Eye (tissue), 1 donor: ENCODE measurements around the gene ST13.
A peak's percentile ranks its signal among the peaks of the same experiment; 100 is the strongest.
"Not testable (repeated sequence)": the region's sequence is repeated elsewhere in the genome, so short reads cannot be mapped to it uniquely, and the experiment has no call there.

Source experiments
- DNase-seq: peaks from one replicate; pipeline ENCODE4 v3.0.0-alpha.2; 2015

Gene ST13

GRCh38 chr22:40834619-40835018 is 21.8 kb downstream of the ST13 start:
- DNase-seq, result no peak

- no peak for DNase-seq
These were observed 27.3 kb downstream of the ST13 start for GRCh38 chr22:40829131-40829530.

GRCh38 chr22:40826984-40827741 is 29.3 kb downstream of the ST13 start:
- no peak for DNase-seq

DNA sequence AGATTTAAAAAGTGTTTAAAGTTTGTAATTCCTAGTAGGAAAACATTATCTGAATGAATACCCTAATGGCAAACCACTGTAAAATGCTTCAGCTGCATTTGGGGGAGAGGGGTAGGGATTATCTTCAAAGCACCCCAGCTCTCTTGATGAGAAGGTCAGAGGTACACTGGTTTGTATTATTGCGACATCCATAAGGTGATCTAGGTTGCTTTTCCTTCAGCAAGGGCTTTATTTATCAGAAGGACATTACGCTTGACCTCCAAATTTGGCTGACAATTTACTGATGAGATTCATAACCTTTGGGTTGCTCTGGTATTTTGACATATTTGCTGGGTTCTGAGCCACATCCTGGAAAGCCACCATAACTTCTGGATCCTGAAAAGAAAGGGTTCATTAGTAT is 30.1 kb downstream of the ST13 start:
- not testable (repeated sequence) for DNase-seq

DNA sequence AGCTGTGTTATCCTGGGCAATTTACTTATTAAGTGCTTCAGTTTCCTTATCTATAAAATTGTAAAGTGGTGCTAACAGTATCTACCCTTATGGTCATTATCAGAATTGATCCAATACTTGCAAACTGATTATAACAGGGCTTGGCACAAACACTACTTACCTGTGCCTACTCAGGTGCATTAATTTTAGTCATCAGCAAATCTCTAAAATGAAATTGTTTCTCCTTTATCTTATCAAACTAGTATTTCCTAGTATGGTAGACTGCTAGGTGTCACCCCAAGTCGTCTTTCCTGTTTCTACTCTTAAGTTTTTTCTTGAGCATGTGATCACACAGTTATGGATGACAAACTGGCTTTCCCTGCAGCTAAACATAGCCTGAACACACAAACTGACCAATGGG is 33.0 kb downstream of the ST13 start:
- no peak for DNase-seq

- no peak for DNase-seq
These were observed 36.8 kb downstream of the ST13 start for GRCh38 chr22:40819599-40820140.

GRCh38 chr22:40818747-40819598 is 37.5 kb downstream of the ST13 start, which contains the start of gene SLC25A17:
Gene SLC25A17 (minus strand): TSS chr22:40819346. CDS start chr22:40819248, 98 bp downstream.
- peak; percentile 94 for DNase-seq

DNA sequence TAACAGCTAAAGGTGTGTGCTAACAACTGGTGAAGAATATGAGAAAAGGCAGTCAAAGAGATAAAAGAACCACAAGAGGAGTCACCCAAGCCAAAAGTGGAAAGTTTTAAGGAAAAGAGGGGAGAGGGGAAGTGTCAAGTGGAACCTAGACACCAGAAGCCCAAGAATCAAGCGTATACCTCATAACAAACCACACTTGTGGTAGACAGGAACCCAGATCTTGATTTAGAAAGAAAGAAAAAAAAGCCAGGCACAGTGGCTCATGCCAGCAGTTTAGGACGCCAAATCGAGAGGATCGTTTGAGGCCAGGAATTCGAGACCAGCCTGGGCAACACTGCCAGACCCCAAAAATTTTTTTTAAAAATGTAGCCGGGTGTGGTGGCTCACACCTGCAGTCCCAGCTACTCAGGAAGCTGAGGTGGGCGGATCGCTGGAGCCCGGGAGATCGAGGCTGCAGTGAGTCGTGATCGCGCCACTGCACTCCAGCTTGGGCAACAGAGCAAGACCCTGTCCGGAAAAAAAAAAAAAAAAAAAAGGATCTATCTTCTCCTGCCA is 38.2 kb downstream of the ST13 start:
- no peak for DNase-seq

- DNase-seq, result no peak
These were observed 38.7 kb downstream of the ST13 start for GRCh38 chr22:40817737-40818136.

DNA sequence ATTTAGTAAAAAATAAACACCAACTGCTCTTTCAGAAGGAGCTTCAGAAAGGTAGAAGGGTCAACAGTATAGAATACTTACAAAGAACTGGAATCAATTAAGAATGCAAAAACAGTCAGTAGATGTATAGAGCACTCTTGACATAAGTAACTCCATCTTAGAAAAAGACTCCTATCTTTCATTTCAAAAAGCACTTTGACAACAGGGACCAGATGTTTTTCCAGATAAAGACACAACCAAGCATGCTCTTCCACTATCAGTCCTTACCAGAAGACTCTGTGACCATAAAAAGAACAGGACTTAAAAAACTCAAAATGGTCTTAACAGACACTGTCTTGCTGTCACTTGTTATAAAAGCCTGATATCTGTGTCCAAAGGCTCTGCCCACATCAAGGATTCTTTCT is 42.5 kb downstream of the ST13 start:
- no peak for DNase-seq

- DNase-seq, result no peak
These were observed 48.2 kb downstream of the ST13 start for GRCh38 chr22:40808018-40808841.

- DNase-seq, result no peak
These were observed 49.7 kb downstream of the ST13 start for GRCh38 chr22:40806711-40807110.

DNA sequence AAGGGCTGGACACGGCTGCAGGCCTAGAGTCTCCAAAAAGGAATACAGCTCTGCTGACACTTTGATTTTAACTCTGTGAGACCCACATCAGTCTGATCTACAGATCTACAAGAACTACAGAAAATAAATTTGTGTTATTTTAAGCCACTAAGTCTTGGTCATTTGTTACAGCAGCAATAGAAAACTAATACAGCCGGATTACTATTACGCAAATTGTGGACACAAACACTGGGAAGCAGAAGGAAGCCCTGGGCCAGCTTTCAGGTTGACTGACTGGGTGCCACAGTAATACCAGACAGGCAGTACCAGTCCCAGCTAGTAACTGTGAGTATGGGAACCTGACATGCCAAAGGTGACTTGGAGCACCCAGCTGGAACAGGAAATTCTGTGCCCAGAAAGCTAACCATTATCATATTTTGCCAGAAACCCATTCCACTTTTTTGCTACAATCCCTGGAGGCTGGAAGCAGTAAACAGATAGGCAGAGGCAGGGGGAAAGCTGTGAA is 50.7 kb downstream of the ST13 start:
- no peak for DNase-seq

- no peak for DNase-seq
These were observed 51.2 kb downstream of the ST13 start for GRCh38 chr22:40805239-40805638.

- DNase-seq, result no peak
These were observed 53.1 kb downstream of the ST13 start for GRCh38 chr22:40803321-40803720.

DNA sequence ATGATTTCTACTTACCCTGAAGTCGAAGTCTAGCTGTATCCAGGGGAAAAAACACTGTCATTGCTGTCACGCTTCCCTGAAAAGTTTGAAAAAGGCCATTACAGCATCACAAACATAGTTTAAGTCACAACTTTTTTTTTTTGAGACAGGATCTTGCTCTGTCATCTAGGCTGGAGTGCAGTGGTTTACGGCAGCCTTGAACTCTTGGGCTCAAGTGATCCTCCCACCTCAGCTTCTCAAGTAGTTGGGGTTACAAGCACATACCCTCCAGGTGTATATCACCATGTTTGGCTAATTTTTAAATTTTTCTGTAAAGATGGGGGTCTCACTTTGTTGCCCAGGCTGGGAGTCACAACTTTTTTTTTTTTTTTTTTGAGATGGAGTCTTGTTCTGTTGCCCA is 57.4 kb downstream of the ST13 start:
- DNase-seq, result no peak

GRCh38 chr22:40797427-40797826 is 59.0 kb downstream of the ST13 start:
- no peak for DNase-seq

- no peak for DNase-seq
These were observed 64.0 kb downstream of the ST13 start for GRCh38 chr22:40792451-40792850.

GRCh38 chr22:40791241-40791640 is 65.2 kb downstream of the ST13 start:
- DNase-seq, result no peak

- DNase-seq, result no peak
These were observed 67.3 kb downstream of the ST13 start for GRCh38 chr22:40789131-40789530.

DNA sequence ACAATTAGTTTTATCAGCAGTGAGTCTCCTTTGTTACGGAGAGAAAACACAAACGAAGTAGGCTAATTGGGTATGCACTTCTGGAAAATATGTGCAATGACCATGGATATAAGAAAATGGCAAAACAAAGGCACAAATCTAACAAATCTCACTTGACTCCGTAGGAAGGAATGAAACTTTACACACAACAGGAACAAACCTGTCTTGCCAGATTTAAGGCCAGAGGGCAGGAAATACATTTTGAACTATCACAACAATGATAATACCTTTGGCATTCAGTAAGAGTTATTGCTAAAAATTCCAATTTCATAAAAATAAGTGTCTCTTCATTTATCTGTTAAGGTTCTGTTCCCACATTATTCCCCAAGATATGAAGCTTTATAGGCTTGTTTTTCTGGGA is 73.9 kb downstream of the ST13 start:
- peak; percentile 8 for DNase-seq

GRCh38 chr22:40781749-40782148 is 74.7 kb downstream of the ST13 start:
- not testable (repeated sequence) for DNase-seq
